Type B pancreatic cell (in vitro differentiated cells): ENCODE data around the gene PIK3CB. TPM values are rescaled to one million over a fixed set of nuclear protein-coding genes. Genes with fewer than 3 reads are reported as not detected.
A peak's percentile ranks its signal among the peaks of the same experiment; 100 is the strongest.
"Not testable (repeated sequence)": the region's sequence is repeated elsewhere in the genome, so short reads cannot be mapped to it uniquely, and the experiment has no call there.

Experiments
- DNase-seq: peaks from one replicate; pipeline ENCODE4 v3.0.0; 2021; ENCODE audit warnings: mixed read lengths; ENCODE audit not compliant: unreplicated experiment; ENCODE audit errors: extremely low spot score
- H3K27ac Mint-ChIP-seq: 2 replicates; pipeline ENCODE4 v1.8.0; 2021; ENCODE audit warnings: mild to moderate bottlenecking, mixed read lengths
- H3K27me3 Mint-ChIP-seq: 2 replicates; pipeline ENCODE4 v1.8.0; 2021; ENCODE audit warnings: mixed read lengths
- H3K36me3 Mint-ChIP-seq: 2 replicates; pipeline ENCODE4 v1.8.0; 2021; ENCODE audit warnings: mixed read lengths
- H3K4me1 Mint-ChIP-seq: one replicate; pipeline ENCODE4 v1.8.0; 2021; ENCODE audit warnings: mixed read lengths; ENCODE audit not compliant: unreplicated experiment
- H3K4me3 Mint-ChIP-seq: 2 replicates; pipeline ENCODE4 v1.8.0; 2021; ENCODE audit warnings: mild to moderate bottlenecking, mixed read lengths
- H3K9me3 Mint-ChIP-seq: 2 replicates; pipeline ENCODE4 v1.8.0; 2021; ENCODE audit warnings: mixed read lengths
- total RNA-seq: library from RNA; stranded (reverse); gene quantifications from 2 replicates; pipeline ENCODE4 v1.2.1, GENCODE V29; 2021; ENCODE audit warnings: low replicate concordance
- TF ChIP-seq, protein P1 (sequence below): fragments of 200-600 bp; sonication (generic); conservative IDR thresholded peaks from 2 replicates; pipeline ENCODE4 v1.5.0; 2021; ENCODE audit warnings: antibody characterized with exemption, mild to moderate bottlenecking

The PIK3CB gene
- total RNA-seq, 1 donor from 2014 or later = 14.8 TPM

DNA sequence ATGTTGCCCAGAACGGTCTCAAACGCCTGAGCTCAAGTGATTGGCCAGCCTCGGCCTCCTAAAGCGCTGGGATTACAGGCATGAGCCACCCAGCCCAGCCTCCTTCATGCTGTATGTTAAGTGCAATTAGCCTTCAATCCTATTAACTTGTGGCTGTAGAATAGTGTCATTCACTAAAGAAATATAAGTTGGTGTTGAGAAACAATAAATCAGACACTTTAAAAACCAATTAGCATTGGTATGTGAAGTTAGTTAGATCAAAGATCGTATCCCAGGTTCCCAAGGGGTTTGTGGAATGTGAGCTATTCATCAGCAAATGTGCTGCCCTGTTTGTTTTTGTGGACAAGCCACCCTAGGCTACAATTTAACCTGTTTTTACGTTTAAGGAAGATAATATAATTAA is 11.0 kb upstream of the PIK3CB start:
- Mint-ChIP-seq H3K36me3 (no peaks in the 10 kb centered on the region), H3K27ac (no peak overlapping the region), H3K9me3 (no peaks in the 10 kb centered on the region), H3K4me1 (no peaks in the 10 kb centered on the region), H3K4me3 (no peak overlapping the region), H3K27me3 (no peaks in the 10 kb centered on the region)
- DNase-seq = no peak
- TF ChIP-seq, protein P1, sequence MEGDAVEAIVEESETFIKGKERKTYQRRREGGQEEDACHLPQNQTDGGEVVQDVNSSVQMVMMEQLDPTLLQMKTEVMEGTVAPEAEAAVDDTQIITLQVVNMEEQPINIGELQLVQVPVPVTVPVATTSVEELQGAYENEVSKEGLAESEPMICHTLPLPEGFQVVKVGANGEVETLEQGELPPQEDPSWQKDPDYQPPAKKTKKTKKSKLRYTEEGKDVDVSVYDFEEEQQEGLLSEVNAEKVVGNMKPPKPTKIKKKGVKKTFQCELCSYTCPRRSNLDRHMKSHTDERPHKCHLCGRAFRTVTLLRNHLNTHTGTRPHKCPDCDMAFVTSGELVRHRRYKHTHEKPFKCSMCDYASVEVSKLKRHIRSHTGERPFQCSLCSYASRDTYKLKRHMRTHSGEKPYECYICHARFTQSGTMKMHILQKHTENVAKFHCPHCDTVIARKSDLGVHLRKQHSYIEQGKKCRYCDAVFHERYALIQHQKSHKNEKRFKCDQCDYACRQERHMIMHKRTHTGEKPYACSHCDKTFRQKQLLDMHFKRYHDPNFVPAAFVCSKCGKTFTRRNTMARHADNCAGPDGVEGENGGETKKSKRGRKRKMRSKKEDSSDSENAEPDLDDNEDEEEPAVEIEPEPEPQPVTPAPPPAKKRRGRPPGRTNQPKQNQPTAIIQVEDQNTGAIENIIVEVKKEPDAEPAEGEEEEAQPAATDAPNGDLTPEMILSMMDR = no peak

DNA sequence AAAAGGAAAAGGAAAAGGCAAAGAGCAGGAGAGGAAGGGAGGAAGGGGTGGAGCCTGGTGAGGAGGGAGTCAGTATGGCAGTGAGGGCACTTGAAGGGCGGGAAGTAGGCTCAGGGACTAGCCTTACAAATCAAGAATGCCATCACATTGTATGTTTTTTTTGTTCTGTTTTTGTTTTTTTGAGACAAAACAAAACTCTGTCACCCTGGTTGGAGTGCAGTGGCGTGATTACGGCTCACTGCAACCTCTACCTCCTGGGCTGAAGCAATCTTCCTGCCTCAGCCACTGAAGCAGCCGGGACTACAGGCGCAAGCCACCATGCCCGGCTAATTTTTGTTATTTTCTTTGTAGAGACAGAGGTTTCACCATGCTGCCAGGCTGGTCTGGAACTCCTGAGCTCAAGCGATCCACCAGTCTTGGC is 10.5 kb upstream of the PIK3CB start:
- Mint-ChIP-seq H3K4me3 (no peak overlapping the region), H3K27ac (no peak overlapping the region), H3K9me3 (no peaks in the 10 kb centered on the region), H3K27me3 (no peaks in the 10 kb centered on the region), H3K36me3 (no peaks in the 10 kb centered on the region), H3K4me1 (no peaks in the 10 kb centered on the region)
- TF ChIP-seq, protein P1 = no peak
- DNase-seq = no peak

DNA sequence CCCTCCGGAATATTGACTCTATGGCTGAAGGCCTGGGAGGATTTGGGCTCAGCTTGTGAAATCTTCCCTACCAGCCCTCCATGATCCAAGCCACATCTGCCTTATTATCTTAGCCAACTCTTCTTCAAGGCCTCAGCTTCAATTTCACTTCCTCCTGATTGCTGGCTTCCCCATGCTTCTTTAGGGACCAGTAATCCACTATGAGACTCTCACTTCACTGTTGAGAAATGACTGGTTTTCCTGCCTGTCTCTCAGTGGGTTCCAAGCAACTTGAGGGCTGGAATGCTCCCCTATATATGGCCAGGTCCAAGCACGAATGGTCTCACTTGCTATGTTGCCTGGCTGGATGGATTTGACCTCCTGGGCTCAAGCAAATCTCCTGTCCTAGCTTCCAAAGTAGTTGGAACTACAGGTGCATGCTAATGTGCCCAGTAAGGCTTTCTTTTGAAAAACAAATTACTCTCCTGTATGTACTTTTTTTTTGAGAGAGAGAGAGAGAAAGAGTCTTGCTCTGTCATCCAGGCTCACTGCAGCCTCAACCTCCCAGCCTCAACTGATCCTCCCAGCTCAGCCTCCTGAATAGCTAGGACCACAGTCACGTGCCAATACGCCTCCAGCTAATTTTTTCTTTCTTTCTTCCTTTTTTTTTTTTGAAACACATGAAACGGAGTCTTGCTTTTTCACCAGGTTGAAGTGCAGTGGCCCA is 7.9 kb upstream of the PIK3CB start:
- no peak for DNase-seq
- Mint-ChIP-seq H3K4me3 (no peak overlapping the region), H3K27me3 (no peaks in the 10 kb centered on the region), H3K36me3 (no peaks in the 10 kb centered on the region), H3K9me3 (no peaks in the 10 kb centered on the region), H3K4me1 (no peaks in the 10 kb centered on the region), H3K27ac (no peak overlapping the region)
- TF ChIP-seq, protein P1 = no peak

DNA sequence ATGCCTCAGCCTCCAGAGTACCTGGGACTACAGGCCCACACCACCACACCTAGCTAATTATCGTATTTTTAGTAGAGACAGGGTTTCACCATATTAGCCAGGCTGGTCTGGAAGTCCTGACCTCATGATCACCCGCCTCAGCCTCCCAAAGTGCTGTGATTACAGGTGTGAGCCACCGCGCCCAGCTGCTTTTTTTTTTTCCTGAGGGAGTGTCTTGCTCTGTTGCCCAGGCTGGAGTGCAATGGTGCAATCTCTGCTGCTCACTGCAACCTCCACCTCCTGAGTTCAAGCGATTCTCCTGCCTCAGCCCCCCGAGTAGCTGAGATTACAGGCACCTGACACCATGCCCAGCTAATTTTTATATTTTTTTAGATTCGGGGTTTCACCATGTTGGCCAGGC is 3.7 kb upstream of the PIK3CB start:
- H3K4me3 Mint-ChIP-seq, H3K27ac Mint-ChIP-seq, H3K4me1 Mint-ChIP-seq, H3K36me3 Mint-ChIP-seq, DNase-seq, H3K9me3 Mint-ChIP-seq, H3K27me3 Mint-ChIP-seq: not testable (repeated sequence)

DNA sequence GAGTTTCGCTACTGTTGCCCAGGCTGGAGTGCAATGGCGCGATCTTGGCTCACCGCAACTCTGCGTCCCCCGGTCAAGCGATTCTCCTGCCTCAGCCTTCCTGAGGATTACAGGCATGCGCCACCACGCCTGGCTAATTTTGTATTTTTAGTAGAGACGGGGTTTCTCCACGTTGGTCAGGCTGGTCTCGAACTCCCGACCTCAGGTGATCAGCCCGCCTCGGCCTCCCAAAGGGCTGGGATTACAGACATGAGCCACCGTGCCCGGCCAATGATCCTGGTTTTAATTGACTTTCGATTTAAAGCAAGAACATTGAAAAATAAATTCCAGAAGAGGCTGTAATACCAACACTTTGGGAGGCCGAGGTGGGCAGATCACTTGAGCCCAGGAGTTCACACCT is 1.1 kb upstream of the PIK3CB start:
- H3K4me1 Mint-ChIP-seq, H3K27me3 Mint-ChIP-seq, DNase-seq, H3K4me3 Mint-ChIP-seq, H3K36me3 Mint-ChIP-seq, H3K9me3 Mint-ChIP-seq: not testable (repeated sequence)
- peak overlapping the region; percentile 92 for H3K27ac Mint-ChIP-seq

DNA sequence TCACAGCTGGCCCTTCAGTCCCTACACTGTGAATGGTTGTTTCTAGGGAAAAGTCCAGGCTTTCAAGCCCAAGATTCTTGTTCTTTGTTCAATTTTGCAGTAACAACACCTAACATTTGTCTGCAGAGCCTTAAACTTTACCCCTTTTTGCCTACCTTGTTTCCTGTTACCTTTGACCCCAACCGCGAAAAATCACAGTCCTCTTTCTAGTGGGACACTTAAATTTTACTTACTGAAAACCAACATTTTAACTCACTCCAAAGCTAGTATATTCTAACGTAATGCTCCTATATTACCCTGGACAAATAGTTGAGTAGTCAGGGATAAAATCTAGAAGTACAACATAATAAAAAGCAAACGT is 649 bp upstream of the PIK3CB start:
- H3K4me1 Mint-ChIP-seq = peaks cover 7% of the 10 kb centered on the region
- no peaks in the 10 kb centered on the region for H3K27me3 Mint-ChIP-seq
- H3K27ac Mint-ChIP-seq = peak overlapping the region; percentile 92
- H3K4me3 Mint-ChIP-seq = peak overlapping the region; percentile 91
- peaks cover 4% of the 10 kb centered on the region for H3K36me3 Mint-ChIP-seq
- DNase-seq = no peak
- H3K9me3 Mint-ChIP-seq = no peaks in the 10 kb centered on the region
- TF ChIP-seq, protein P1 = no peak
